HG03439 (cell line): Measurements from ENCODE around the gene SCYL3.
"Not testable (repeated sequence)": the region's sequence is repeated elsewhere in the genome, so short reads cannot be mapped to it uniquely, and the experiment has no call there.

ENCODE experiments used
- ATAC-seq: cut with Tn5 transposase; IDR thresholded peaks from one replicate; pipeline ENCODE4 v1.9.1; 2021; ENCODE audit warnings: mild to moderate bottlenecking, moderate library complexity; ENCODE audit not compliant: unreplicated experiment

The SCYL3 gene

DNA sequence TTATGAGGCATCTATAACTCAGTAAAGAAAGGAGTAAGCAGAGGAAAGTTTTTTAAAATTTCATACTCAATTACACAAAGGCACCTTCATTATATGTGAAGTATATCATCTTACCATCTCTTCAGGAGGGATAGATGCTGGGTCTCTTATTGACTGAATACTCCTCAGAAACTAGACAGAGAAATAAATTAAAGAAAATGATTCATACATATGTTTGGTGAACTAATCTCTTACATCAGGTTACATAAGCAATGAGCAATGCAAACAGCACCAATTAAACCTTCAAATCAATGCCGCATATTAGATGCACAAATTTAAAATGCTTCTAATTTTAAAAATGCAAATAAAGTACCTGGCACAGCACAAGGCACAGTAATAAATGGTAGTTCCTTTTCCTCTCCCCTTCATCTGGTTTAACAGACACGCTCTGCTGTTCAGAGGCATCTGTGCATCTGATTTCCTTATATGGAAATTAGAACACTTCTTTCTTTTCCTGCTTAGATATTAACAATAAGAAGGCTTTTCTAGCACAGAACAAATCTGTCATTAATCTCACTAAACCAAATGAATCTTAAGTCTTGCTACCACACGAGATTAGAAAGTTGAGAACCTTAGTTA, 20.0 kb downstream of the SCYL3 start:
- no peak for ATAC-seq

DNA sequence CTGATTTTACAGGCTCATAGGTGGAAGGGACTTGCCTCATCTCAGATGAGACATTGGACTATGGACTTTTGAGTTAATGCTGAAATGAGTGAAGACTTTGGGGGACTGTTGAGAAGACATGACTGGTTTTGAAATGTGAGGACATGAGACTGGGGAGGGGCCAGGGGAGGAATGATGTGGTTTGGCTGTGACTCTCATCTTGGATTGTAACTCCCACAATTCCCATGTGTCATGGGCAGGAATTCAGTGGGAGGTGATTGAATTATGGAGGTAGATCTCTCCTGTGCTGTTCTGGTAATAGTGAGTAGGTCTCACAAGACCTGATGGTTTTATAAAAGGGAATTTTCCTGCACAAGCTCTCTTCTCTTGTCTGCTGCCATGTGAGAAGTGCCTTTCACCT, 20.8 kb downstream of the SCYL3 start:
- no peak for ATAC-seq

DNA sequence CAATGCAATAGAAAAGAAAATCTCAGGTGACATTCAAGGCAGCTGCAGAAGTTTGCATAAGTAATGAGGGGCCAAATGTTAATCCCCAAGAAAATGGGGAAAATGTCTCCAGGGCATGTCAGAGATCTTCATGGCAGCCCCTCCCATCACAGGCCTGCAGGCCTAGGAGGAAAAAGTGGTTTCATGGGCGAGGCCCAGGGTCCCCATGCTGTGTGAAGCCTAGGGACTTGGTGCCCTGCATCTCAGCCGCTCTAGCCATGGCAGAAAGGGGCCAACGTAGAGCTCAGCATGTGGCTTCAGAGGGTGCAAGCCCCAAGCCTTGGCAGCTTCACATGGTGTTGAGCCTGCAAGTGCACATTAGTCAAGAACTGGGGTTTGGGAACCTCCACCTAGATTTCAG, 21.7 kb downstream of the SCYL3 start:
- ATAC-seq = not testable (repeated sequence)

DNA sequence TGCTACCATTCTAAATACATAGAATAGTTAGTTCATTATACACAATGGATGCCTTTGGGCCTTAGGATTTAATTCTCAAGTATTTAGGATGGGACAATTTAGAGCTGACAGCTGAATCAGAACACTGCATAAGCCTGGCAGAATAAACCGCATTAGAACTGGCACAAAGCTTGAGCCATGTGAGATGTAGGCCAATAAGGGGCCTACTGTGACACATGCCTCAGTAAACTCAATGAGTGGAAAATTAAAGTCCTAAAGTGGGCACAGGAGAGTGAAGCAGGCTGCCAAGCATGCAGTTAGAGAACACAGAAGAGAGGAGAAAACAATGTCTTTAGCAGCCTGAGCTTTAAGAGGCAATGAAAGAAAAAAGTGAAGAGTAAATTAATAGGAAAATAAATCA, 24.3 kb downstream of the SCYL3 start:
- ATAC-seq = no peak

DNA sequence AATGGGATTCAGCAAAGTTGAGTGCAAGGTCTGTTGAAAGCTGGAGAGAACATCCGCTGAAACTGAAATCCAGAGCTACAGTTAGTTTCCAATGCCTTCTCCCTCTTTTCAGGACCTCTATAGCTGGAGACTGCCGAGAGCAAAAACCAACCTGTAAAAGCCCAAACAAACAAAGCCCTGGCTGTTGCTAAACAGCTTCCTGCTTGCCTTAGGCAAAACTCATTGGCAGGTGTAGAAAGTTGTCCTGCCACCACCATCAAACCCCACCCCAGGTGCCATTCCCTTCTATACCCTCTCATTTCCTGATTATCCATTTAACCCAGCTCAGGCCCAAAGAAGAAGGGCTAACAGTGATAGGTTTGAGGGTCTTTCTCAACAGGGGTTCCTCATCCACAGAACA, 24.7 kb downstream of the SCYL3 start:
- no peak for ATAC-seq

DNA sequence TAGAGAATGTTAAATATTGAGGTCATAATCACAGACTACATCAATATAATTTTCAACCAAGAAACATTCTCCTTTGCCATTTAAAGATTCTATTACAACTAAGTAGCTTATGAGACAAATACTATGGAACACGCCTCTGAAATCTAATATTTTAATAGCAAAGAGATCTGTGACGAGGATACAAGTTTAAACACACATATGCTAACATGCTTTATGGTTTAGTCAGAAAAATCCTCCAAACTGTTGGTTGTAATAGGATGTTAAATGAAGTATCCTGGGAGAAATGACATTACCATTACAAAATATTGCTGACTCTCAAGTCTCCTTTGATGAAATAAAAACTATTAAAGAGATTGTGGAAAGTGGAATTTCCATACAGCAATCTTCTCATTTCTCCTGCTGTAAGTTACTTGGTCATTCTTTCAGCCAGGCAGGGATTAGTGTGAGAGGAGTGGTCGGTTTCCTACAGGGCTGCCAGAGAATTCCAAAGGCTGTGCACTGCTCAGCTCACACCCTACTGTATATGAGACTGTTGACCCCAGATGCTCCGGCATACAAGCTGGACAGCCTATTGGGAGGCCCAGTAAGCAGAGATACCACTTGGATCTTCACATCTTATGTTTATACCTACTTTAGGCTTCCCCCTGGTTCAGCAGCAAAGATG, 26.6 kb downstream of the SCYL3 start:
- ATAC-seq = no peak

DNA sequence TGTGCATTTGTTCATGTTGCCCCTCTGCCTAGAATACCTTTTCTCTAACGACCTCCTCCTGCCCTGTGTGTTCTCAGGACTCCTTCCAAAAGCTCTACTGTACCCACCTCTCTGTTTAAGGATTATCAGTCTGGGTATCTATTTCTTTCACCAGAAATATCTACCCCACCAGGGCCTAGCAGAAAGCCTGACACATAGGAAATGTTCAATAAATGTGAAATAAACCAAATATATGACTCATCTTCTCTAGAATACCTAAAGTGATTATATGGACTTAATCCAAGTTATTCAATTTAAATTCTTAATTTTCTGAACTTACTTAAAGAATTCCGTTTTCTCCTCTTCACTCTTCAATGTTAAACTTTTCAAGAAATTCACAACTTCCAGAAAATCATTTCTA, 27.1 kb downstream of the SCYL3 start:
- no peak for ATAC-seq

DNA sequence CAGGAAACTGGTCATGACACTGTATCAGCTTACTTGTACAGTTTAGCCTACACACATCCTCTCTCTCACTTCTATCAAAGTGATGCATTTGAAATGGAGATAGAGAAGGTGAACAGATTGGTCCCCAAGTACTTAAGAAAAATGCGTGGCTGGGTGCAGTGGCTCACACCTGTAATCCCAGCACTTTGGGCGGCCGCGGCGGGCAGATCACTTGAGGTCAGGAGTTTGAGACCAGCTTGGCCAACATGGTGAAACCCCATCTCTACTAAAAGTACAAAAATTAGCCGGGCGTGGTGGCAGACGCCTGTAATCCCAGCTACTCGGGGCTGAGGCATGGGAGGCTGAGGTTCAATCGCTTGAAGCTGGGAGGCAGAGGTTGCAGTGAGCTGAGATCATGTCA, 29.2 kb downstream of the SCYL3 start:
- not testable (repeated sequence) for ATAC-seq

DNA sequence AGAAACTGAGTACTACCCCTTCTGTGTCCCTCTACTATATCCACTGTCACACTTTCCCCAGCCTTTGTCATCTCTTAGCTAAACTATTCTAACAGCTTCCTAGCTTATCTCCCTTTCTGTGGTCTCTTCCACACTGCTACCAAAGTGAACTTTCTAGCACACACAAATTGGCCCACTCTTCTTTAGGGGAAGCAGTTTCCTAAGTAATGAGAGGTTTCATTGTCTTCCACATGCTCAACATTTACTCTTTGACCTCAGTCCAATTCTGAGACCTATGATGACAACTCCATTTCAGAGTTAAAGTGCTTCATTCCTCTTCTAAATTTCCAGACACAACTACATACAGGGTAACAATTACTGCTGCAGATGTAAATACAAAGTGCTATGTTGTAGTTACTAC, 32.9 kb downstream of the SCYL3 start:
- no peak for ATAC-seq

DNA sequence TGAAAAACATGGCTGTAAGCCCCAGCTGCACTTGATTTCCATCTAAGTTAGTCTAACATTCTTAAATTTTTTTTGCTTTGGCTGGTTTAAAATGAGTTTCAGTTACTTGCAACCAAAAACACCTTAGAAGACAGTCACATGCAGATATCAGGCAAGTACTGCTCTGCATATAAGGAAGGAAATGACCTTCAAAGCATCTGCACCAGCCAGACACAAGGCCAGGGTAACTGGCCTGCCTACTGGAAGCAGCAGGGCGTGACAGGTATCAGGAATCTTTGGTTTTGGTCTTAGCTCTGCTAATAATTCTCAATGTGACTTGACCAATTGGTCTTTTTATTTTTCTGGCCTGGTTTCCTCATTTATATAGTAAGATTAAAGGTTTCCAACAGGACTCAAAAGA, 33.5 kb downstream of the SCYL3 start:
- no peak for ATAC-seq

DNA sequence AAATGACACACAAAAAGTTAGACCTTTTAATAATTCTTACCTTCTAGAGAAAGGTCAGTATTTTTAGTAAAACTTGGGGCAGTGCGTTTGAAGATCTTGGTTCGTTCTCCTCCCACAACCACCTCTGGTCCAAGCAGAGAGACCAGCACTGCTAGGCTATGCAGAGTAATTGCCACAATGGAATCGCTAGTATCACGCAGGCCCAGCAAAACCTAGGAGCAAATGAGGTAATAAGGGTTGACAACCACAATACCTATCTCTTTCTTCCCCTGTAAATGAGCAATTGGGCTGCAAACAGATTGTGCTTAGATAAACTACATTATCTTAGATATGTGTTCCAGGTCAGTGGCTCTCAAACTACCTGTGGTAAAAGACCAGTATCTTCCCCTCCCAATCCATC, 34.7 kb downstream of the SCYL3 start:
- no peak for ATAC-seq

DNA sequence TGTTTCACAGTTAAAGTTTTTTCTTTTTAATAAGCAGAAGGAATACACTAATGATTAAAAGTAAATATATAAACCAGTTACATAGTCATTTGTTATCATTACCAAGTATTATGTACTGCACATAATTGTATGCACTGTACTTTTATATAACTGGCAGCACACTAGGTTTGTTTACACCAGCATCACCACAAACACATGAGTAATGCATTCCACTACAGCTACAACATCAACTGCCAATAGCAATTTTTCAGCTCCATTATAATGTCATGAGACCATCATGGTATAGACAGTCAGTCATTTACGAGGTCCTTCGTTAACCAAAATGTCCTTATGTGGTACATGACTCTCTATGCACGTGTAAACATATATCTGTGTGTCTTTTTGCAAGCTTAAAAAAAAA, 35.2 kb downstream of the SCYL3 start:
- ATAC-seq = no peak

DNA sequence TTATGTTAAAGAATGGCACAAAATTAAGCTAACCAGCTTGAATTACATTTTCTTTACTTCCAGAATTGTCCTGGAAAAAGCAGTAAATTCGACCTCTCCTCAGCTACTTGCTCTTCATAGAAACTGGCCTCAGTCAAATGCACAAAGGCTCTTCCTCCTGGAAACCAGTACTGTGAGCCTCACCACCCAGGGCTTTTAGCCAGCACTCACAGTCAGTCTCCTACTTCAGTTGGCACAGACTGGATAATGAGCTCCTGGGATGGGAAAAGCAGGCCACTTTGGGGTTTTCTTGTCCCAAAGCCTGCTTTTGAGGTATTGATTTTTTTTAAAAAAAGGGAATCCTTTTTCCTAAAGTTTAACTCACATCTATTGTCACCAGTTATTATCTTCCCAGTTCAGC, 40.4 kb downstream of the SCYL3 start:
- ATAC-seq = no peak

DNA sequence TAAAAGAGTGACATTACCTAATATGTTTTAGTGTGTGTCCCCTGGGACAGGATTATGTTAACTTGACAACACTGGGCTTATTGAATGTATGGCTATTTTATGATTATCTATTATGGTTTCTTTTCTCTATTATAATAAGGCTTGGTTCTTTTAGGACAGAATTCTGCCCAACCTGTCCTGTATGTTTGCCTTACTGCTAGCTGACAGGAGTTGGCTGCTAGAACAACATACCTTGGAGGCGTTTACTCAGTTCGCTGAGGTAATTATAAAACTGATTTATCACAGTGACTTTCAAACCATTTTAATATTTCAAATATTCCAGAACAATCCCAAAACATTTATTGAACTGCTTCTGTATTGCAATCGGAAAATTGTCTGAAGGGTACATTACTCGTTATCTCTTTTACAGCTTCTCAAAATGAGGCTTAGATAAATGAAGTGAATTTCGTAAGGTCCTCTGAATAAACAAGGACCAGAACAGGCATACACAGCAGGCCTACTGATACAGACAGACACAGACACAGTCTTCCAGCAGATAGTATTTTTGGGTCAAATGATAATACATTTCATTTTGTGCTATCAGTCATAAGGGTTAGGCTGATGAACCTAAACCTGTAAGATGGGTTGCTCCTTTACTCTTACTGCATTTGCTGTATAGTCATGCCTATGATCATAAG, 44.2 kb downstream of the SCYL3 start:
- ATAC-seq = no peak

DNA sequence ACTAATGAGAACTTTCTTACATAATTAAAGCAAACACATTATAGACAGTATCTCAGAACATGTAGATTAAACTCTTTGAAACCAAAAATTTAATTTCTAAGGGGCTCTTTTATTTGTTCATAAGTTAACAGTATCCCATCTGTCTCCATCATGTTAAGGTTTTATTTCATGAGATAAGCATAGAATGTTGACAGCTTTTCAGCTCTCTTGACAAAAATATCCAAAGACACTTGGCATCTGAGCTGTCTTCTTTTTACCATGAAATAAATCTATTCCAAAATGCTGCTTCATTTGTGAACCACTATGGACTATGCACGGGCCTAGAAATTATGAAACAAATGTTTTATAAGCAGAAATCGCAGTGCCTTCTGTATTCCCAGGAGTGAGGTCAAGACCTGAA, 45.2 kb downstream of the SCYL3 start:
- no peak for ATAC-seq

DNA sequence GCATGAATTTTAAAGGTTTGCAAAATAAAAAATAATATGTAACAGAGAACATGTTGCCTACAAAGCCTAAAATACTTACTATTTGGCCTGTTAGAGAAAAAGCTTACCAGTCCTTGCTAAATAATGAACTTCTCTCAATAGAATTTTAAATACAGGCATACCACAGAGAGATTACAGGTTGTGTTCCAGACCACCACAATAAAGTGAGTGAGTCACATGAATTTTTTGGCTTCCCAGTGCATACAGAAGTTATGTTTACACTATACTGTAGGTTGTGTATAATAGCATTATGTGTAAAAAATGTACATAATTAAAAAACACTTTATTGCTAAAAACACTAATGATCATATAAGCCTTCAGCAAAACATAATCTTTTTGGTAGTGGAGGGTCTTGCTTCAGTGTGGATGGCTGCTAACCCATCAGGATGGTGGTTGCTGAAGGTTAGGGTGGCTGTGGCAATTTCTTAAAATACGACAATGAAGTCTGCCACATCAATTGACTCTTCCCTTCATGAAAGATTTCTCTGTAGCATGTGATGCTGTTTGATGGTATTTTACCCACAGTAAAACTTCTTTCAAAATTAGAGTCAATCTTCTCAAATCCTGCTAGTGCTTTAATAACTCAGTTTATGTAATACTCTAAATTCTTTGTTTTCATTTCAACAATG, 48.6 kb downstream of the SCYL3 start:
- ATAC-seq = no peak

DNA sequence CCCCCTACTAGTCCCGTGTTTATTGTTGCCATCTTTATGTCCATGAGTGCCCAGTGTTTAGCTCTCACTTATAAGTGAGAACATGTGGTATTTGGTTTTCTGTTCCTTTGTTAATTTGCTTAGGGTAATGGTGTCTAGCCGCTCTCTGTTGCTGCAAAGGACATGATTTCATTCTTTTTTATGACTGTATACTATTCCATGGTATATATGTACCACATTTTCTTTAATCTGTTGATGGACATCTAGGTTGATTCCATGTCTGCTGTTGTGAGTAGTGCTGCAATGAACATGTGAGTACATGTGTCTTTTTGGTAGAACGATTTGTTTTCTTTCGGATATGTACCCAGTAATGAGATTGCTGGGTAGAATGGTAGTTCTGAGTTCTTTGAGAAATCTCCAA, 54.8 kb downstream of the SCYL3 start:
- ATAC-seq = no peak

DNA sequence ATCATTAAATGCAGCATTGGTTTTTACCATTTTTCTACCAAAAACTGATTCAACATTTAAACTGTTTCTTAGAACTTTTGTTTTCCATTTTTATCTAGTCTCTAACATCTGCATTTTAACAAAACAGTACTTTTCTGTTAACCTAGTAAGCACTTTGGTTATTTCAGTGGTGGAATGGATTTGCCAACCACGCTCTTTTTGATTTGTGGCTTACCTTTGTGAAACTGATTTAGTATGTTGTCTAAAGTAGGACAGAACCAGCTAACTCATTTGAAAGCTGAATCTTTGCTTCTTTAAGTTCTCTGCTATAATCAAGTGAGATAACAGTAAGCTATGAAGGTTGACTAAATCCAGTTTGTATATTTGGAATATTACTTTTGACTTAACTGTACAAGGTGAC, 57.5 kb downstream of the SCYL3 start:
- ATAC-seq = no peak

DNA sequence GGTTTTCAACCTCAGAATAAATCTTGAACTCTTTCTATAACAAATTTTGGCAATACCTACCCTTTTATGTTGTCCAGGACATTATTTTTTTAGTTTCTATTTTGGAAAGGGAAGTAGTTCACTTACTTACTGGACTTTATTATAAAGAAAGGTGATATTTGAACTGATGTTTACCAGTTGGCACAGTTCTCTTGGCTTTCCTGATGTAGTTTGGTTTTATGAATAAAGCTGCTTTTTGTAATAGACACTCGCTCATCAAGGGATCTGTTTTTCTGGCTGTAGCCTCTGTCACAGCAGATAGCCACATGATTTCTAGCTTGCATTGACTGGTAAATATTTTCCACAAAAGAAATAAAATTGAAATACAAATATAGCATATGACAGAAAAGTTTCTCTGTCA, 58.0 kb downstream of the SCYL3 start:
- ATAC-seq = no peak

DNA sequence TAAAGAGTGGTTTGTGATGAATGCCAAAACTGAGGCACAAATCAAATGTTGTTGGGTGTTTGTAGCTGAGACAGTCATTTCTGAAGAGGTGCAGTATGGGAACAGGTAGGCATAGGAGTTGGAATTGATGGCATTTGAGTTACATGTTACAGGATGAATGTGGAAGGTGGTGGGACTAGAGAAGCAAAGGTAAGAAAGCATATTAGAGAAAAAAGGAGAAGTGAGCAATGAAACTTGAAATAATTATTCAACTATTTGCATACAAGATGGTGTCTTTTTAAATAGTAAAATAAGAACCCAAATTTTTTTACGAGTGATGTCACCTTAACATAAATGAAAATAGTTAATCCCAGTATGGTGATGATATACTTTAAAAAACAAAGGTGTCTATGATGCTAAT, 58.8 kb downstream of the SCYL3 start:
- ATAC-seq = no peak

DNA sequence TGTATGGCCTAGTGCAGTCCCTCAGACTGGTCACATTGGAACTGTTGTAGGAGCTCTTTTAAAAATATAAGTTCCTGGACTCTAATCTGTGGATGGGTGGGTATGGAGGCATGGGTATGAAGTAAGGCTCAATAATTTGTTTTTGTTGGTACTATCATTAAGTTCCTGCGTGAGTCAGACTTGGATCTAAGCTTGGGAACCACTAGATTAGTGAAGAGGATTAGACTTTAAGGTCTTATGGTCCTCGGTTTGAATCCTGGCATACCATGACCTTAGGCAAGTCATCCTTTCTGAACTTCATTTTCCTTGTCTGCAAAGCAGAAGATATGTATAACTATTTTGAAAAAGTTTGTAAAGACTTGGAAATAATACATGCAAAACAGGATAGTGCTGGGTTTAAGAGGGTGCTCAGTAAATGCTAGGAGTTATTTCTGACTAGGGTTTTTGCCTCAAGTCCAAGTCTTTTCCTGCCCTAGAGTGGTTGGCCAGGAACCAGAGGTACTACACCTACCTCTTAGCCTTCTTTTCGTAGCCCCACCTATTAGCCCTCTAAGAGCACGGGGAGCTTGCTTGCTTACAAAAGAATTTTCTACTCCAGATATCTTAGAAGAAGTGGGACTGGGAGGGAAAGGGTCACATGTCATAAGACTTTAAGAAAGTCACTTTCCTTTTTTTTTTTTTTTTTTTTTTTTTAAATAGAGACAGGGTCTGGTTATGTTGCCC, 60.4 kb downstream of the SCYL3 start:
- ATAC-seq = no peak
